Neuronal stem cell (in vitro differentiated cells): ENCODE data around the gene OR1K1.
A peak's percentile ranks its signal among the peaks of the same experiment; 100 is the strongest.
"Not testable (repeated sequence)": the region's sequence is repeated elsewhere in the genome, so short reads cannot be mapped to it uniquely, and the experiment has no call there.

Source experiments
- DNase-seq: peaks from one replicate; pipeline ENCODE4 v3.0.0-alpha.2; 2013; ENCODE audit warnings: low spot score
- H2AFZ ChIP-seq: one replicate; pipeline ENCODE4 v1.6.1; 2013; ENCODE audit warnings: mild to moderate bottlenecking, low read length, inconsistent platforms
- H2AK5ac ChIP-seq: 2 replicates; pipeline ENCODE4 v1.6.1; 2013; ENCODE audit warnings: low read depth, mild to moderate bottlenecking, inconsistent platforms, low read length, moderate library complexity, mixed read lengths
- H2BK120ac ChIP-seq: 2 replicates; pipeline ENCODE4 v1.6.1; 2013; ENCODE audit warnings: low read depth, mild to moderate bottlenecking, inconsistent platforms, low read length, moderate library complexity, mixed read lengths
- H2BK12ac ChIP-seq: one replicate; pipeline ENCODE4 v1.6.1; 2013; ENCODE audit warnings: low read length, inconsistent platforms
- H2BK15ac ChIP-seq: 2 replicates; pipeline ENCODE4 v1.6.1; 2013; ENCODE audit warnings: mild to moderate bottlenecking, low read length, inconsistent platforms, mixed read lengths
- H2BK5ac ChIP-seq: one replicate; pipeline ENCODE4 v1.6.1; 2013; ENCODE audit warnings: inconsistent platforms, mild to moderate bottlenecking, low read length, moderate library complexity
- H3K14ac ChIP-seq: one replicate; pipeline ENCODE4 v1.6.1; 2013; ENCODE audit warnings: low read length, inconsistent platforms
- H3K18ac ChIP-seq: 2 replicates; pipeline ENCODE4 v1.6.1; 2013; ENCODE audit warnings: low read length, inconsistent platforms
- H3K23ac ChIP-seq: 2 replicates; pipeline ENCODE4 v1.6.1; 2013; ENCODE audit warnings: low read depth, mild to moderate bottlenecking, mixed read lengths, low read length, inconsistent platforms; ENCODE audit not compliant: poor library complexity
- H3K27ac ChIP-seq: replicated peaks from 3 replicates; pipeline ENCODE4 v1.5.1; 2013; ENCODE audit warnings: low read length, inconsistent platforms
- H3K27me3 ChIP-seq, 3 experiments: 2 replicates each; pipeline ENCODE4 v1.6.1; 2013; ENCODE audit warnings: low read length in 3 of 3, mild to moderate bottlenecking in 2 of 3, inconsistent platforms in 1 of 3, low read depth in 1 of 3, mixed read lengths in 1 of 3, moderate library complexity in 1 of 3; ENCODE audit not compliant: control insufficient read depth in 3 of 3, insufficient read depth in 3 of 3
- H3K36me3 ChIP-seq, 2 donors: replicated peaks in 1 of 2; 2 replicates each; pipeline ENCODE4 v1.6.1; 2013; ENCODE audit warnings: low read length in 2 of 2; ENCODE audit not compliant: control insufficient read depth in 2 of 2, insufficient read depth in 2 of 2
- H3K4ac ChIP-seq: 2 replicates; pipeline ENCODE4 v1.6.1; 2013; ENCODE audit warnings: inconsistent platforms, mild to moderate bottlenecking, low read length, moderate library complexity
- H3K4me1 ChIP-seq, 2 donors: 1 replicate in 1 of 2; 2 replicates in 1 of 2; pipeline ENCODE4 v1.6.1; 2013; ENCODE audit warnings: low read length in 2 of 2, low read depth in 1 of 2; ENCODE audit not compliant: control insufficient read depth in 2 of 2, insufficient read depth in 1 of 2
- H3K4me2 ChIP-seq: one replicate; pipeline ENCODE4 v1.6.1; 2013; ENCODE audit warnings: mild to moderate bottlenecking, low read length, inconsistent platforms; ENCODE audit not compliant: insufficient read depth, poor library complexity, severe bottlenecking
- H3K4me3 ChIP-seq, 2 donors: 2 replicates each; pipeline ENCODE4 v1.5.1; 2013; ENCODE audit warnings: low read length in 2 of 2, mild to moderate bottlenecking in 2 of 2, inconsistent platforms in 1 of 2, moderate library complexity in 1 of 2
- H3K79me1 ChIP-seq: one replicate; pipeline ENCODE4 v1.6.1; 2013; ENCODE audit warnings: low read depth, mild to moderate bottlenecking, inconsistent platforms, low read length, moderate library complexity
- H3K9ac ChIP-seq: one replicate; pipeline ENCODE4 v1.6.1; 2013; ENCODE audit warnings: mild to moderate bottlenecking, low read depth, low read length, inconsistent platforms; ENCODE audit not compliant: poor library complexity
- H3K9me3 ChIP-seq, 2 donors: replicated peaks in 1 of 2; 2 replicates each; pipeline versions ENCODE3 to v1.6.1; 2013; ENCODE audit warnings: low read length in 2 of 2, mild to moderate bottlenecking in 2 of 2, inconsistent platforms in 1 of 2, low read depth in 1 of 2, mixed read lengths in 1 of 2, moderate library complexity in 1 of 2; ENCODE audit not compliant: control insufficient read depth in 2 of 2, insufficient read depth in 1 of 2
- H4K8ac ChIP-seq: one replicate; pipeline ENCODE4 v1.6.1; 2013; ENCODE audit warnings: low read depth, mild to moderate bottlenecking, inconsistent platforms, low read length, moderate library complexity
- H4K91ac ChIP-seq: one replicate; pipeline ENCODE4 v1.6.1; 2013; ENCODE audit warnings: low read length, low read depth, mild to moderate bottlenecking, inconsistent platforms; ENCODE audit not compliant: poor library complexity
- WGBS, 2 donors: extraction: QIAGEN DNeasy Blood & Tissue Kit; methylation state at CpG; one replicate each; pipeline ENCODE4 v1.1.7; 2013; ENCODE audit warnings: missing lambda C conversion rate in 2 of 2, mixed read lengths in 1 of 2; ENCODE audit not compliant: insufficient read length in 2 of 2, insufficient replicate concordance in 1 of 2; ENCODE audit errors: extremely low coverage in 2 of 2; 5-methylcytosine and 5-hydroxymethylcytosine counted together

OR1K1 gene

DNA sequence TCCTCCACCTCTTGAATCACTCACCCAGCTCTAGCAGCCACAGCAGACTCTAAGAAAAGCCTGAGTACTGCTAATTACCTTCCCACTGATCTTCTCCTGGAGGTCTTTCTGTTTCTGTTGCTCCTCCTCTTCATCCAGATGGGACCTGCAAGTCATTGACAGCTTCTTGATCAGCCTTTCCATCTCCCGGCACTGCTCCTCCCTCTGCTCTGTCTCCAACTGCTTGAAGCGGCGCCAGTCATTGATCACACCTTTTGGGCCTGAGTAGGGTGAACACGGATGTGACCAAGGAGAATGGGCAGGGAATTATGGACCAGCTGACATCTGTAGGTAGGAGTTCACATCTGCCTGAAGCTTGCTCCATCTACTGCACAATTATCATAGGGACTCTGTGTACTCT, 23.0 kb downstream of the OR1K1 start:
- Histone ChIP-seq H4K91ac (no peak overlapping the region), H3K23ac (no peak overlapping the region), H3K4me3 (peak overlapping the region in 1 of 2 donors; percentile 38), H4K8ac (no peak overlapping the region), H3K4me2 (no peak overlapping the region), H3K4me1 (peaks cover 0 to 2% of the 10 kb centered on the region in 2 donors), H3K14ac (no peak overlapping the region), H2BK15ac (no peak overlapping the region), H3K4ac (no peak overlapping the region), H2BK120ac (no peak overlapping the region), H3K27ac (no peak overlapping the region), H3K9ac (no peak overlapping the region), H2AFZ (no peak overlapping the region), H3K27me3 (no peaks in the 10 kb centered on the region), H2AK5ac (no peak overlapping the region), H3K9me3 (no peaks in the 10 kb centered on the region), H2BK12ac (no peak overlapping the region), H2BK5ac (no peak overlapping the region), H3K79me1 (peaks cover 6% of the 10 kb centered on the region), H3K36me3 (peaks cover 33 to 83% of the 10 kb centered on the region in 2 donors), H3K18ac (no peak overlapping the region)
- no CpG with 5 or more reads among the region's 4 CpGs for WGBS, 2 donors
- no peak for DNase-seq

DNA sequence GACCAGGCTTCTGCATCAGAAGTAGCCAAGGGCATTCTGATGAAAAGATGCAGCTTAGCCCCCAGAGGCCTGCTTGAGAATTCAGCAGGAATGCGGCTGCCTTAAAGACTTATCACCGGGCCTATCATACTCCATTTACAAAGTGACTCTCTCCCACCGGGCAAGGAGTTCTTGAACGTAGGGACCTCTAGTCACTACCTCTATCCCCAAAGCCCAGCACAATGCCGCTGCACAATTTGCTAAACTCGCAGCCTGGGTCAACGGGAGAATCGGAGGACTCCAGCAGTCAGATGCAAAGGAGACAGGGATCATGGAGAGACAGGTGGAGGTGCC, 27.8 kb downstream of the OR1K1 start:
- Histone ChIP-seq H3K4me3 (peak overlapping the region; percentile 70 to 90), H3K9me3 (no peaks in the 10 kb centered on the region), H3K27ac (peak overlapping the region; percentile 96), H3K9ac (peak overlapping the region; percentile 94), H2AFZ (peak overlapping the region; percentile 93), H3K4me2 (peak overlapping the region; percentile 78), H3K18ac (peak overlapping the region; percentile 44), H2BK12ac (no peak overlapping the region), H3K36me3 (peaks cover 16 to 36% of the 10 kb centered on the region in 2 donors), H3K4ac (no peak overlapping the region), H3K14ac (no peak overlapping the region), H3K79me1 (peaks cover 4% of the 10 kb centered on the region), H3K4me1 (peaks cover 0 to 2% of the 10 kb centered on the region in 2 donors), H4K91ac (no peak overlapping the region), H4K8ac (no peak overlapping the region), H2AK5ac (peak overlapping the region; percentile 5), H3K23ac (peak overlapping the region; percentile 59), H3K27me3 (no peaks in the 10 kb centered on the region), H2BK5ac (peak overlapping the region; percentile 92), H2BK120ac (no peak overlapping the region), H2BK15ac (no peak overlapping the region)
- no peak for DNase-seq
- WGBS, 2 donors = no CpG with 5 or more reads among the region's 8 CpGs

DNA sequence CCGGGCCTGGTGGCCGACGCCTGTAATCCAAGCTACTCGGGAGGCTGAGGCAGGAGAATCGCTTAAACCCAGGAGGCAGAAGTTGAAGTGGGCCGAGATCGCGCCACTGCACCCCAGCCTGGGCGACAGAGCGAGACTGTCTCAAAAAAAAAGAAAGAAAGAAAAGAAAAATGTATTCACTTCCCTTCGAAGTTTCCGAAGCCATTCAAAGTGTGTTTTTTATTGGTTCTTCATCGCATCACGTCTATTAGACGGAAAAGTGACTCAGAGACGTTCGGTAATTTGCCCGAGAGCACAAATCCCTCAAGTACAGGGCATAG, 29.0 kb downstream of the OR1K1 start:
- not testable (repeated sequence) for H3K4ac ChIP-seq, H3K9ac ChIP-seq, H2AK5ac ChIP-seq, H3K9me3 ChIP-seq, H2BK12ac ChIP-seq, H3K27me3 ChIP-seq, H3K79me1 ChIP-seq, H3K18ac ChIP-seq, DNase-seq, H2BK5ac ChIP-seq, H3K4me1 ChIP-seq, H2BK15ac ChIP-seq, H3K14ac ChIP-seq, H3K23ac ChIP-seq, H3K27ac ChIP-seq, H4K91ac ChIP-seq, H2BK120ac ChIP-seq, H4K8ac ChIP-seq
- Histone ChIP-seq H3K4me3 (peak overlapping the region; percentile 70 to 73), H3K4me2 (peak overlapping the region; percentile 42), H2AFZ (peak overlapping the region; percentile 93), H3K36me3 (peaks cover 11 to 27% of the 10 kb centered on the region in 2 donors)
- no CpG with 5 or more reads among the region's 18 CpGs for WGBS, 2 donors

DNA sequence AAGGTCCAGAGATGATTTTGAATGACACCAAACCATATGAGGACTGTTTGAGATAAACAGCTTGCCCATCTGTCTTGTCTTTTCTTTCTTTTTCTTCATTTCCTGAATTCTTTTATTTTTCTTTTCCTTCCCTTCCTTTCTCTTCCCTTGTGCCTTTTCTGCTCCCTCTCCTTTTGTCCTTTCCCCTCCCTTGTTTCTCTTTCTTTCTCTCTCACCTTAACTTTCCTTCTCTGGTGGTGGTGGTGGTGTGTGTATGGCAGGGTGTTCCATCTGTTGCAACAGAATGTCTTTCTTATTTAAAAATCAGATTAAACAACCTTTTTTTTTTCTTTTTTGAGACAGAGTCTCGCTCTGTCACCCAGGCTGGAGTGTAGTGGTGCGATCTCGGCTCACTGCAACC, 32.3 kb downstream of the OR1K1 start:
- Histone ChIP-seq H3K4me2 (no peak overlapping the region), H3K36me3 (no peaks in the 10 kb centered on the region), H3K18ac (no peak overlapping the region), H2AK5ac (no peak overlapping the region), H2AFZ (no peak overlapping the region), H2BK120ac (no peak overlapping the region), H3K9me3 (no peaks in the 10 kb centered on the region), H3K4ac (no peak overlapping the region), H2BK5ac (no peak overlapping the region), H4K91ac (no peak overlapping the region), H3K27ac (no peak overlapping the region), H4K8ac (no peak overlapping the region), H3K9ac (no peak overlapping the region), H3K14ac (no peak overlapping the region), H3K23ac (no peak overlapping the region), H3K79me1 (no peaks in the 10 kb centered on the region), H3K4me3 (no peak overlapping the region), H3K27me3 (no peaks in the 10 kb centered on the region), H3K4me1 (peaks cover 0 to 1% of the 10 kb centered on the region in 2 donors), H2BK12ac (no peak overlapping the region), H2BK15ac (no peak overlapping the region)
- DNase-seq = no peak
- WGBS, 2 donors = no CpG with 5 or more reads among the region's 3 CpGs
